GM21367 (cell line): Measurements from ENCODE around the gene GLRX.
"Not testable (repeated sequence)": the region's sequence is repeated elsewhere in the genome, so short reads cannot be mapped to it uniquely, and the experiment has no call there.

Experiments used
- ATAC-seq: cut with Tn5 transposase; IDR thresholded peaks from one replicate; pipeline ENCODE4 v1.9.1; 2021; ENCODE audit not compliant: unreplicated experiment

GLRX gene

GRCh38 chr5:95822542-95823181, at the start of gene GLRX:
TSS of gene GLRX (minus strand) at chr5:95822726. CDS start at chr5:95822662, 64 bp downstream.
- peak; percentile 37 for ATAC-seq

- no peak for ATAC-seq
These were observed 48.8 kb upstream of the GLRX start for GRCh38 chr5:95871146-95871806.

GRCh38 chr5:95870105-95870672, 47.7 kb upstream of the GLRX start:
- ATAC-seq, result peak; percentile 59

- ATAC-seq, result not testable (repeated sequence)
These were observed 46.8 kb upstream of the GLRX start for GRCh38 chr5:95869173-95869855.

- no peak for ATAC-seq
These were observed 45.6 kb upstream of the GLRX start for GRCh38 chr5:95868136-95868535.

- ATAC-seq, result no peak
These were observed 44.0 kb upstream of the GLRX start for GRCh38 chr5:95866435-95867040.

GRCh38 chr5:95864944-95865504, 42.5 kb upstream of the GLRX start:
- ATAC-seq, result no peak

- no peak for ATAC-seq
These were observed 41.9 kb upstream of the GLRX start for GRCh38 chr5:95864456-95864855.

GRCh38 chr5:95863383-95863757, 40.8 kb upstream of the GLRX start:
- no peak for ATAC-seq

GRCh38 chr5:95862671-95863382, 40.3 kb upstream of the GLRX start:
- no peak for ATAC-seq

- ATAC-seq, result no peak
These were observed 39.5 kb upstream of the GLRX start for GRCh38 chr5:95861864-95862561.

- no peak for ATAC-seq
These were observed 38.8 kb upstream of the GLRX start for GRCh38 chr5:95861221-95861863.

- no peak for ATAC-seq
These were observed 37.1 kb upstream of the GLRX start for GRCh38 chr5:95859661-95860060.

GRCh38 chr5:95858661-95859595, 36.4 kb upstream of the GLRX start:
- peak; percentile 90 for ATAC-seq

- ATAC-seq, result no peak
These were observed 35.5 kb upstream of the GLRX start for GRCh38 chr5:95858023-95858461.

- no peak for ATAC-seq
These were observed 34.8 kb upstream of the GLRX start for GRCh38 chr5:95857185-95857945.

- ATAC-seq, result no peak
These were observed 34.0 kb upstream of the GLRX start for GRCh38 chr5:95856501-95856981.
